GM23248 (cell line): ENCODE measurements around the gene CIAO3. TPM values are rescaled to one million over a fixed set of nuclear protein-coding genes. Genes with fewer than 3 reads are reported as not detected.

Source experiments
- DNase-seq: peaks from one replicate; pipeline ENCODE4 v3.0.0-alpha.2; 2015
- H2AFZ ChIP-seq: fragments of 200-600 bp; sonication (generic); 2 replicates; pipeline ENCODE4 v1.6.1; 2016; ENCODE audit warnings: antibody characterized with exemption
- H3F3A ChIP-seq: fragments of 200-600 bp; sonication (generic); 2 replicates; pipeline ENCODE4 v1.6.1; 2016; ENCODE audit warnings: mild to moderate bottlenecking, antibody characterized with exemption, mixed run types; ENCODE audit not compliant: insufficient read depth
- H3K27ac ChIP-seq: fragments of 200-600 bp; sonication (generic); 2 replicates; pipeline ENCODE4 v1.5.1; 2016; ENCODE audit warnings: mild to moderate bottlenecking
- H3K27me3 ChIP-seq: fragments of 200-600 bp; sonication (generic); replicated peaks from 2 replicates; pipeline ENCODE4 v1.6.1; 2016; ENCODE audit warnings: mild to moderate bottlenecking; ENCODE audit not compliant: insufficient read depth
- H3K36me3 ChIP-seq: fragments of 200-600 bp; sonication (generic); 2 replicates; pipeline ENCODE4 v1.6.1; 2016; ENCODE audit warnings: low read depth, mild to moderate bottlenecking
- H3K4me1 ChIP-seq: fragments of 200-600 bp; sonication (generic); 2 replicates; pipeline ENCODE4 v1.6.1; 2016; ENCODE audit warnings: mild to moderate bottlenecking; ENCODE audit not compliant: insufficient read depth
- H3K4me2 ChIP-seq: fragments of 200-600 bp; sonication (generic); one replicate; pipeline ENCODE4 v1.6.1; 2016; ENCODE audit warnings: mild to moderate bottlenecking; ENCODE audit not compliant: unreplicated experiment
- H3K4me3 ChIP-seq: fragments of 200-600 bp; sonication (generic); 2 replicates; pipeline ENCODE4 v1.5.1; 2016; ENCODE audit warnings: mild to moderate bottlenecking
- H3K79me2 ChIP-seq: fragments of 200-600 bp; sonication (generic); 2 replicates; pipeline ENCODE4 v1.6.1; 2016; ENCODE audit warnings: mild to moderate bottlenecking; ENCODE audit not compliant: insufficient read depth
- H3K9ac ChIP-seq: fragments of 200-600 bp; sonication (generic); 2 replicates; pipeline ENCODE4 v1.6.1; 2016; ENCODE audit warnings: mild to moderate bottlenecking
- H3K9me2 ChIP-seq: fragments of 200-600 bp; sonication (generic); 2 replicates; pipeline ENCODE4 v1.6.1; 2016; ENCODE audit warnings: mixed run types, mild to moderate bottlenecking, moderate library complexity; ENCODE audit not compliant: insufficient read depth
- H3K9me3 ChIP-seq: fragments of 200-600 bp; sonication (generic); one replicate; pipeline ENCODE4 v1.6.1; 2017; ENCODE audit warnings: low read depth
- H4K20me1 ChIP-seq: fragments of 200-600 bp; sonication (generic); 2 replicates; pipeline ENCODE4 v1.6.0; 2016; ENCODE audit not compliant: insufficient read depth
- EZH2 ChIP-seq: fragments of 200-600 bp; sonication (generic); IDR thresholded peaks from 2 replicates; pipeline ENCODE4 v1.6.1; 2018; ENCODE audit warnings: antibody characterized with exemption, mild to moderate bottlenecking; ENCODE audit not compliant: insufficient read depth, poor library complexity, severe bottlenecking
- EZH2phosphoT487 ChIP-seq: fragments of 200-600 bp; sonication (generic); IDR thresholded peaks from 2 replicates; pipeline ENCODE4 v1.6.1; 2018; ENCODE audit warnings: antibody characterized with exemption, moderate library complexity, mild to moderate bottlenecking, low read depth; ENCODE audit not compliant: insufficient read depth
- WGBS, 2 experiments: methylation state at CpG; one replicate each; pipeline ENCODE4 v1.1.6; 2015 to 2017; ENCODE audit warnings: low lambda C conversion rate in 2 of 2, low coverage in 1 of 2; ENCODE audit errors: missing lambda C conversion rate in 2 of 2; 5-methylcytosine and 5-hydroxymethylcytosine counted together
- in situ Hi-C: fragments of 300-500 bp; cut with MboI; formaldehyde crosslinking; loops from 2 replicates; pipeline ENCODE4 v1.15.0; 2020
- polyA plus RNA-seq: library from polyadenylated mRNA; unstranded; fragments of >200 nt; fragmentation: Nextera tagmentation; extraction: Ambion mirVana; gene quantifications from 2 replicates; pipeline ENCODE4 v1.2.1, GENCODE V29; 2016
- total RNA-seq: library from RNA; depleted of rRNA; stranded (reverse); fragments of >200 nt; shearing (Covaris generic); gene quantifications from 2 replicates; pipeline ENCODE4 v1.2.3, GENCODE V29; 2014; rRNA removed

The CIAO3 gene
- total RNA-seq = 24.0 and 37.5 TPM in 2 replicates
- 24.5 and 27.8 TPM in 2 replicates for polyA plus RNA-seq

GRCh38 chr16:740764-741505 lies at the start of gene CIAO3:
Gene CIAO3 (minus strand): TSS chr16:740997. CDS start chr16:740985, 12 bp downstream.
- Histone ChIP-seq H3K36me3 (no peaks in the 10 kb centered on the region), H3K27me3 (no peaks in the 10 kb centered on the region), H3K9me2 (no peaks in the 10 kb centered on the region), H3K27ac (no peak within 1 kb of the TSS), H3K4me3 (peak within 1 kb of the TSS; percentile 89), H3K9ac (peak within 1 kb of the TSS; percentile 86), H3K79me2 (no peaks in the 10 kb centered on the region; the same call in 1 of the 2 replicates), H4K20me1 (no peaks in the 10 kb centered on the region), H3F3A (no peaks in the 10 kb centered on the region), H3K4me1 (no peaks in the 10 kb centered on the region; the same call in 1 of the 2 replicates), H2AFZ (peak within 1 kb of the TSS; percentile 97), H3K9me3 (no peaks in the 10 kb centered on the region), H3K4me2 (peak within 1 kb of the TSS; percentile 92)
- DNase-seq = peak; percentile 96
- in situ Hi-C loops = no loop called here
- TF ChIP-seq EZH2 (no peak), EZH2phosphoT487 (no peak)
- WGBS, 2 experiments = 3 to 5% methylated on average over 47 to 58 of the region's 79 CpGs

GRCh38 chr16:790086-790485 lies 49.3 kb upstream of the CIAO3 start:
- no peaks in the 10 kb centered on the region for H3F3A ChIP-seq
- H3K27ac ChIP-seq = no peak overlapping the region
- H3K9ac ChIP-seq = no peak overlapping the region
- H3K4me1 ChIP-seq = no peaks in the 10 kb centered on the region
- no peaks in the 10 kb centered on the region for H4K20me1 ChIP-seq
- no peaks in the 10 kb centered on the region for H3K9me3 ChIP-seq
- no peak for DNase-seq
- no peak overlapping the region for H3K4me3 ChIP-seq
- in situ Hi-C loops = no loop called here
- H2AFZ ChIP-seq = no peak overlapping the region
- WGBS, 2 experiments = 96% methylated on average over 8 to 17 of the region's 17 CpGs
- H3K27me3 ChIP-seq = no peaks in the 10 kb centered on the region
- no peak overlapping the region for H3K4me2 ChIP-seq
- H3K79me2 ChIP-seq = peaks cover 19% of the 10 kb centered on the region
- H3K9me2 ChIP-seq = no peaks in the 10 kb centered on the region
- no peaks in the 10 kb centered on the region for H3K36me3 ChIP-seq
- no peak for TF ChIP-seq EZH2phosphoT487

- H3K27ac ChIP-seq = no peak overlapping the region
- in situ Hi-C loops = no loop called here
- 62 to 63% methylated on average over 30 to 32 of the region's 33 CpGs for WGBS, 2 experiments
These were observed 48.5 kb upstream of the CIAO3 start for GRCh38 chr16:789191-789850.

GRCh38 chr16:788399-789126 lies 47.8 kb upstream of the CIAO3 start, which contains the start of gene CHTF18:
Gene CHTF18 (plus strand): TSS chr16:788620. CDS start chr16:788685, 65 bp downstream.
- in situ Hi-C loops = no loop called here
- Histone ChIP-seq H3K4me1 (no peaks in the 10 kb centered on the region), H3K27ac (no peak within 1 kb of the TSS), H3F3A (no peaks in the 10 kb centered on the region), H3K27me3 (no peaks in the 10 kb centered on the region), H4K20me1 (no peaks in the 10 kb centered on the region), H3K4me2 (peak within 1 kb of the TSS; percentile 98), H3K79me2 (peaks cover 19% of the 10 kb centered on the region), H2AFZ (peak within 1 kb of the TSS; percentile 82), H3K9ac (peak within 1 kb of the TSS; percentile 85), H3K4me3 (peak within 1 kb of the TSS; percentile 98), H3K9me2 (no peaks in the 10 kb centered on the region), H3K9me3 (no peaks in the 10 kb centered on the region), H3K36me3 (no peaks in the 10 kb centered on the region)
- 0 to 1% methylated on average over 61 to 73 of the region's 97 CpGs for WGBS, 2 experiments
- DNase-seq = peak; percentile 98
- no peak for TF ChIP-seq EZH2phosphoT487
- no peak for TF ChIP-seq EZH2

More at GRCh38 chr16:789191-789850, 48.5 kb upstream of the CIAO3 start:
- TF ChIP-seq EZH2phosphoT487 = no peak
- no peak for TF ChIP-seq EZH2
- no peaks in the 10 kb centered on the region for H3K27me3 ChIP-seq
- 0 out of 2 replicates have a peak overlapping the region, but pooled peaks have one; percentile 82 for H2AFZ ChIP-seq
- H3F3A ChIP-seq = no peaks in the 10 kb centered on the region
- peak overlapping the region; percentile 81 for H3K9ac ChIP-seq
- no peaks in the 10 kb centered on the region for H3K4me1 ChIP-seq
- no peaks in the 10 kb centered on the region for H3K36me3 ChIP-seq
- H3K9me3 ChIP-seq = no peaks in the 10 kb centered on the region
- H3K9me2 ChIP-seq = no peaks in the 10 kb centered on the region
- H4K20me1 ChIP-seq = no peaks in the 10 kb centered on the region
- H3K79me2 ChIP-seq = peaks cover 19% of the 10 kb centered on the region
- no peak for DNase-seq
- peak overlapping the region; percentile 83 for H3K4me3 ChIP-seq
- peak overlapping the region; percentile 45 for H3K4me2 ChIP-seq
